ENCODE measurements around the gene POLR3E.

Gene POLR3E

GRCh38 chr16:22360963-22361659 is 63.9 kb downstream of the POLR3E start:
- no peak overlapping the region for H2BK5ac ChIP-seq (ENCODE audit: low read length)
- DNase-seq (ENCODE audit: low spot score), result no peak
- H3K23ac ChIP-seq (ENCODE audit: low read depth, low read length, poor library complexity), result no peak overlapping the region
- H3K79me1 ChIP-seq (ENCODE audit: low read depth, low read length), result no peaks in the 10 kb centered on the region
- H3K4me2 ChIP-seq (ENCODE audit: insufficient read depth, low read length, poor library complexity, severe bottlenecking), result no peak overlapping the region
- no peaks in the 10 kb centered on the region for H3K4me1 ChIP-seq (ENCODE audit: control insufficient read depth in 2 of 2, insufficient read depth in 1 of 2, low read depth in 1 of 2, low read length in 2 of 2)
- H3K14ac ChIP-seq (ENCODE audit: low read length), result no peak overlapping the region
- no peaks in the 10 kb centered on the region for H3K27me3 ChIP-seq (ENCODE audit: control insufficient read depth in 3 of 3, insufficient read depth in 3 of 3, low read depth in 1 of 3, low read length in 3 of 3)
- no peaks in the 10 kb centered on the region for H3K9me3 ChIP-seq (replicated peaks in 1 of 2; ENCODE audit: control insufficient read depth in 2 of 2, insufficient read depth in 1 of 2, low read depth in 1 of 2, low read length in 2 of 2)
- no peak overlapping the region for H4K91ac ChIP-seq (ENCODE audit: low read depth, low read length, poor library complexity)
- no peak overlapping the region for H2BK120ac ChIP-seq (ENCODE audit: low read depth, low read length)
- peaks cover 4 to 38% of the 10 kb centered on the region in 2 donors for H3K36me3 ChIP-seq (replicated peaks in 1 of 2; ENCODE audit: control insufficient read depth in 2 of 2, insufficient read depth in 2 of 2, low read length in 2 of 2)
- H4K8ac ChIP-seq (ENCODE audit: low read depth, low read length), result no peak overlapping the region
- H3K4ac ChIP-seq (ENCODE audit: low read length), result no peak overlapping the region
- H2AK5ac ChIP-seq (ENCODE audit: low read depth, low read length), result no peak overlapping the region
- no CpG with 5 or more reads among the region's 8 CpGs for WGBS, 2 donors (ENCODE audit: extremely low coverage in 2 of 2, insufficient read length in 2 of 2, insufficient replicate concordance in 1 of 2)
- no peak overlapping the region for H2BK12ac ChIP-seq (ENCODE audit: low read length)
- H3K18ac ChIP-seq (ENCODE audit: low read length), result no peak overlapping the region
- no peak overlapping the region for H3K9ac ChIP-seq (ENCODE audit: low read depth, low read length, poor library complexity)
- no peak overlapping the region for H2AFZ ChIP-seq (ENCODE audit: low read length)
- no peak overlapping the region for H3K4me3 ChIP-seq (ENCODE audit: low read length in 2 of 2)
- no peak overlapping the region for H3K27ac ChIP-seq (replicated peaks; ENCODE audit: low read length)
- H2BK15ac ChIP-seq (ENCODE audit: low read length), result no peak overlapping the region

GRCh38 chr16:22364241-22364640 is 67.0 kb downstream of the POLR3E start:
- no peak overlapping the region for H2BK5ac ChIP-seq (ENCODE audit: low read length)
- H3K27me3 ChIP-seq (ENCODE audit: control insufficient read depth in 3 of 3, insufficient read depth in 3 of 3, low read depth in 1 of 3, low read length in 3 of 3), result no peaks in the 10 kb centered on the region
- no peak overlapping the region for H4K8ac ChIP-seq (ENCODE audit: low read depth, low read length)
- no peak overlapping the region for H3K27ac ChIP-seq (replicated peaks; ENCODE audit: low read length)
- H3K36me3 ChIP-seq (replicated peaks in 1 of 2; ENCODE audit: control insufficient read depth in 2 of 2, insufficient read depth in 2 of 2, low read length in 2 of 2), result peaks cover 4 to 35% of the 10 kb centered on the region in 2 donors
- H4K91ac ChIP-seq (ENCODE audit: low read depth, low read length, poor library complexity), result no peak overlapping the region
- H3K9me3 ChIP-seq (replicated peaks in 1 of 2; ENCODE audit: control insufficient read depth in 2 of 2, insufficient read depth in 1 of 2, low read depth in 1 of 2, low read length in 2 of 2), result no peaks in the 10 kb centered on the region
- H2AFZ ChIP-seq (ENCODE audit: low read length), result no peak overlapping the region
- no peak overlapping the region for H3K18ac ChIP-seq (ENCODE audit: low read length)
- H3K14ac ChIP-seq (ENCODE audit: low read length), result no peak overlapping the region
- H3K9ac ChIP-seq (ENCODE audit: low read depth, low read length, poor library complexity), result no peak overlapping the region
- H2BK120ac ChIP-seq (ENCODE audit: low read depth, low read length), result no peak overlapping the region
- no peak for DNase-seq (ENCODE audit: low spot score)
- no CpG with 5 or more reads among the region's 2 CpGs for WGBS, 2 donors (ENCODE audit: extremely low coverage in 2 of 2, insufficient read length in 2 of 2, insufficient replicate concordance in 1 of 2)
- H2BK15ac ChIP-seq (ENCODE audit: low read length), result no peak overlapping the region
- H3K23ac ChIP-seq (ENCODE audit: low read depth, low read length, poor library complexity), result no peak overlapping the region
- no peak overlapping the region for H3K4me3 ChIP-seq (ENCODE audit: low read length in 2 of 2)
- no peak overlapping the region for H3K4me2 ChIP-seq (ENCODE audit: insufficient read depth, low read length, poor library complexity, severe bottlenecking)
- H3K79me1 ChIP-seq (ENCODE audit: low read depth, low read length), result no peaks in the 10 kb centered on the region
- no peak overlapping the region for H2AK5ac ChIP-seq (ENCODE audit: low read depth, low read length)
- H3K4ac ChIP-seq (ENCODE audit: low read length), result no peak overlapping the region
- H3K4me1 ChIP-seq (ENCODE audit: control insufficient read depth in 2 of 2, insufficient read depth in 1 of 2, low read depth in 1 of 2, low read length in 2 of 2), result peaks cover 0 to 3% of the 10 kb centered on the region in 2 donors
- H2BK12ac ChIP-seq (ENCODE audit: low read length), result no peak overlapping the region

- H3K36me3 ChIP-seq (replicated peaks in 1 of 2; ENCODE audit: control insufficient read depth in 2 of 2, insufficient read depth in 2 of 2, low read length in 2 of 2), result peaks cover 4 to 29% of the 10 kb centered on the region in 2 donors
- no CpG with 5 or more reads among the region's 2 CpGs for WGBS, 2 donors (ENCODE audit: extremely low coverage in 2 of 2, insufficient read length in 2 of 2, insufficient replicate concordance in 1 of 2)
- no peak overlapping the region for H4K8ac ChIP-seq (ENCODE audit: low read depth, low read length)
These were observed 69.2 kb downstream of the POLR3E start for GRCh38 chr16:22366371-22366770.

DNA sequence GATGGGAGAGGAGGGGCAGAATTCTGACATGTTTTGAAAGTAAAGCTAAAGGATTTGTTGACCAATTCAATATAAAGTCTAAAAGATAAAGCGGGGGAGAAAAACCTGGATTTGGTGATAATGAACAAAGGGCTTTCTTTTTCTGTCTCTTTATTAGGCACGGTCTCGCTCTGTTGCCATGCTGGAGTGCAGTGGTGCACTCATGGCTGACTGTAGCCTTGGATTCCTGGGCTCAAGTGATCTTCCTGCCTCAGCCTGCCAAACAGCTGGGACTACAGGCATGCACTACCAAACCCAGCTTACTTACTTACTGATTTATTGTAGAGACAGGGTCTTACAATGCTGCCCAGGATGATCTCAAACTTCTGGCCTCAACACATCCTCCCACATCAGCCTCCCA is 69.7 kb downstream of the POLR3E start:
- Histone ChIP-seq H3K9ac (ENCODE audit: low read depth, low read length, poor library complexity) (no peak overlapping the region), H3K27me3 (ENCODE audit: control insufficient read depth in 3 of 3, insufficient read depth in 3 of 3, low read depth in 1 of 3, low read length in 3 of 3) (no peaks in the 10 kb centered on the region), H2BK15ac (ENCODE audit: low read length) (no peak overlapping the region), H3K4me1 (ENCODE audit: control insufficient read depth in 2 of 2, insufficient read depth in 1 of 2, low read depth in 1 of 2, low read length in 2 of 2) (peaks cover 0 to 3% of the 10 kb centered on the region in 2 donors), H3K4ac (ENCODE audit: low read length) (no peak overlapping the region), H2AK5ac (ENCODE audit: low read depth, low read length) (no peak overlapping the region), H4K91ac (ENCODE audit: low read depth, low read length, poor library complexity) (no peak overlapping the region), H2BK120ac (ENCODE audit: low read depth, low read length) (no peak overlapping the region), H2AFZ (ENCODE audit: low read length) (no peak overlapping the region), H3K4me2 (ENCODE audit: insufficient read depth, low read length, poor library complexity, severe bottlenecking) (no peak overlapping the region), H3K27ac (replicated peaks; ENCODE audit: low read length) (no peak overlapping the region), H2BK5ac (ENCODE audit: low read length) (no peak overlapping the region), H4K8ac (ENCODE audit: low read depth, low read length) (no peak overlapping the region), H3K23ac (ENCODE audit: low read depth, low read length, poor library complexity) (no peak overlapping the region), H3K36me3 (replicated peaks in 1 of 2; ENCODE audit: control insufficient read depth in 2 of 2, insufficient read depth in 2 of 2, low read length in 2 of 2) (peaks cover 4 to 29% of the 10 kb centered on the region in 2 donors), H3K79me1 (ENCODE audit: low read depth, low read length) (no peaks in the 10 kb centered on the region), H3K4me3 (ENCODE audit: low read length in 2 of 2) (no peak overlapping the region), H3K18ac (ENCODE audit: low read length) (no peak overlapping the region), H3K9me3 (replicated peaks in 1 of 2; ENCODE audit: control insufficient read depth in 2 of 2, insufficient read depth in 1 of 2, low read depth in 1 of 2, low read length in 2 of 2) (no peaks in the 10 kb centered on the region), H2BK12ac (ENCODE audit: low read length) (no peak overlapping the region), H3K14ac (ENCODE audit: low read length) (no peak overlapping the region)
- DNase-seq (ENCODE audit: low spot score), result no peak
- WGBS, 2 donors (ENCODE audit: extremely low coverage in 2 of 2, insufficient read length in 2 of 2, insufficient replicate concordance in 1 of 2), result no CpG with 5 or more reads among the region's 3 CpGs

More at GRCh38 chr16:22366371-22366770, 69.2 kb downstream of the POLR3E start:
- H3K4me3 ChIP-seq (ENCODE audit: low read length in 2 of 2), result no peak overlapping the region
- H3K9me3 ChIP-seq (replicated peaks in 1 of 2; ENCODE audit: control insufficient read depth in 2 of 2, insufficient read depth in 1 of 2, low read depth in 1 of 2, low read length in 2 of 2), result no peaks in the 10 kb centered on the region
- no peak overlapping the region for H2AFZ ChIP-seq (ENCODE audit: low read length)
- no peak overlapping the region for H3K4me2 ChIP-seq (ENCODE audit: insufficient read depth, low read length, poor library complexity, severe bottlenecking)
- no peaks in the 10 kb centered on the region for H3K27me3 ChIP-seq (ENCODE audit: control insufficient read depth in 3 of 3, insufficient read depth in 3 of 3, low read depth in 1 of 3, low read length in 3 of 3)
- H2BK5ac ChIP-seq (ENCODE audit: low read length), result no peak overlapping the region
- no peak overlapping the region for H3K27ac ChIP-seq (replicated peaks; ENCODE audit: low read length)
- no peak overlapping the region for H4K91ac ChIP-seq (ENCODE audit: low read depth, low read length, poor library complexity)
- peaks cover 0 to 3% of the 10 kb centered on the region in 2 donors for H3K4me1 ChIP-seq (ENCODE audit: control insufficient read depth in 2 of 2, insufficient read depth in 1 of 2, low read depth in 1 of 2, low read length in 2 of 2)
- H2BK15ac ChIP-seq (ENCODE audit: low read length), result no peak overlapping the region
- DNase-seq (ENCODE audit: low spot score), result no peak
- H3K79me1 ChIP-seq (ENCODE audit: low read depth, low read length), result no peaks in the 10 kb centered on the region
- no peak overlapping the region for H2AK5ac ChIP-seq (ENCODE audit: low read depth, low read length)
- H3K18ac ChIP-seq (ENCODE audit: low read length), result no peak overlapping the region
- H3K9ac ChIP-seq (ENCODE audit: low read depth, low read length, poor library complexity), result no peak overlapping the region
- no peak overlapping the region for H3K23ac ChIP-seq (ENCODE audit: low read depth, low read length, poor library complexity)
- no peak overlapping the region for H2BK12ac ChIP-seq (ENCODE audit: low read length)
- H3K4ac ChIP-seq (ENCODE audit: low read length), result no peak overlapping the region
- no peak overlapping the region for H3K14ac ChIP-seq (ENCODE audit: low read length)
- no peak overlapping the region for H2BK120ac ChIP-seq (ENCODE audit: low read depth, low read length)
